GM20000 (cell line): ENCODE results near the gene VPS13D.

Experiments used
- DNase-seq: peaks from one replicate; pipeline ENCODE4 v3.0.0; 2012; ENCODE audit warnings: low spot score
- TF ChIP-seq, protein P1 (sequence below): IDR thresholded peaks from 2 replicates; pipeline ENCODE4 v1.5.1; 2012; ENCODE audit warnings: mild to moderate bottlenecking, control low read depth; ENCODE audit errors: extremely low read depth, missing control alignments

Gene VPS13D

DNA sequence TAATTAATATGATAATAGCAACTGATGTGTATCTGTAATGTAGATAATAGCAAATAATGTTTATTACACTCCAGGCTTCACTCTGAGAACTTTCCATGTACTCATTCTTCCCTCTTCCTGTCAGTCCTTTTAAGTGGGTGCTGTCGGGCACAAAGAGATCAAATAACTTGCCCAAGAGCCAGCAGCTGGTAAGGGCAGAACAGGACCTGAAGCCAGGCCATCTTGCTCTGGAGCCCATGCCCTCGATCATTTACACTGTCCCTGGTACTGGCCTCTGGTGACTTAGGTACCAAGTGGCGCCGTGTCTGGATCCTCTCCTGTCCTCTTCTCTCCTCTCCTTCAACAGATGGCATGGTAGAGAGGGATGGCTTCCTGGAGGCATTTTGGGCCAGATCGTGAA, 97.2 kb downstream of the VPS13D start:
- TF ChIP-seq, protein P1, sequence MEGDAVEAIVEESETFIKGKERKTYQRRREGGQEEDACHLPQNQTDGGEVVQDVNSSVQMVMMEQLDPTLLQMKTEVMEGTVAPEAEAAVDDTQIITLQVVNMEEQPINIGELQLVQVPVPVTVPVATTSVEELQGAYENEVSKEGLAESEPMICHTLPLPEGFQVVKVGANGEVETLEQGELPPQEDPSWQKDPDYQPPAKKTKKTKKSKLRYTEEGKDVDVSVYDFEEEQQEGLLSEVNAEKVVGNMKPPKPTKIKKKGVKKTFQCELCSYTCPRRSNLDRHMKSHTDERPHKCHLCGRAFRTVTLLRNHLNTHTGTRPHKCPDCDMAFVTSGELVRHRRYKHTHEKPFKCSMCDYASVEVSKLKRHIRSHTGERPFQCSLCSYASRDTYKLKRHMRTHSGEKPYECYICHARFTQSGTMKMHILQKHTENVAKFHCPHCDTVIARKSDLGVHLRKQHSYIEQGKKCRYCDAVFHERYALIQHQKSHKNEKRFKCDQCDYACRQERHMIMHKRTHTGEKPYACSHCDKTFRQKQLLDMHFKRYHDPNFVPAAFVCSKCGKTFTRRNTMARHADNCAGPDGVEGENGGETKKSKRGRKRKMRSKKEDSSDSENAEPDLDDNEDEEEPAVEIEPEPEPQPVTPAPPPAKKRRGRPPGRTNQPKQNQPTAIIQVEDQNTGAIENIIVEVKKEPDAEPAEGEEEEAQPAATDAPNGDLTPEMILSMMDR = no peak
- no peak for DNase-seq

DNA sequence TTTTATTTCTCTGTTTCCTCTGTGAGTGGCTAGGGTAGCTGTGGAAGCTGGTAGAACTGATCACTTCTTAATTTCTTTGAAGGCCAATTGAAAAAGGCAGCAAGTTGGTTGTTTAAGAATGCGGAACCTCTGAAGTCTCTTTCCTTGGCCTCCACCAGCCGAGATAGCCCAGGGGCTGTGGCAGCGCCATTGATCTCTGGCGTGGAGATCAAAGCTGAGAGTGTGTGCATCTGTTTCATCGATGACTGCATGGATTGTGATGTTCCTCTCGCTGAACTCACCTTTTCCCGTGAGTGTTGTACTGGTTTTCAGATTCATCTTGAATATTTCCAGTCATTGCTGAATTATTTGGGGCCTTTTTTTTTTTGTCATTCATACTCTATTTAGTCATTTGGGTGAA, 97.7 kb downstream of the VPS13D start:
- TF ChIP-seq, protein P1 = no peak
- no peak for DNase-seq

DNA sequence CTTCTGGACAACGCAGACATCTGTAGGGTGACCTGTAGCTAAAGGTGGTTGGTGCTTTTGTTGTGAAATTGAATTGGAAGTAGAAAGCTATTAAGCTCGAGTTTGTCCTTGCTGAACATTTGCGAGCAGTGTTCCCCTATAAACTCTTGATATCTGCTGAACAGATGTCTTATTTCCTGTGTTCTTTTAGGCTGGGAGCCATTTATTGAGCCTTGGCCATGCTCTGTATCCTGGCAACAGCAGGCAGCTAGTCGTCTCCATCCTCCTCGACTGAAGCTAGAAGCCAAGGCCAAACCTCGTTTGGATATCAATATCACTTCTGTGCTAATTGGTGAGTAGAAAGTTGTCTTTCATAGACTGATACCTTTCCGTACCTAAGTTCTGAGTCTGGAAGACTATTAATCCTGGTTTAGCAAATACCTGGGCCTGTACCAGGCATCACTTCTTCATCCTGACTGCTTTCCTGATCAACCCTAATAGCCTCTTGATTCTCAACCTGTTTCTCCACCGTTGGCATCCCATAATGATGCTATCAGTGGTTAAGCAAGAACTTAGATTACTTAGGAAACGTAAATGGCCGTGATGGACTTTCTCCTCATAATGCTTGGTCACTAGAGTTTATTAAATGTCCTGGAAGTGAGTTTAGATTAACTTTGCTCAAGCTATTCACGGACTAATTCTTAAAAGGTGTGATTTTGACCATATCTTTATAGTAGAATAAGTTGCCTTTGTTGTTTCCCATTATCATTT, 103.4 kb downstream of the VPS13D start:
- TF ChIP-seq, protein P1 = no peak
- DNase-seq = no peak

- no peak for DNase-seq
- TF ChIP-seq, protein P1 = no peak
Observed at GRCh38 chr1:12335815-12336214, 106.0 kb downstream of the VPS13D start.

- TF ChIP-seq, protein P1 = no peak
- no peak for DNase-seq
Observed at GRCh38 chr1:12336413-12336812, 106.6 kb downstream of the VPS13D start.

DNA sequence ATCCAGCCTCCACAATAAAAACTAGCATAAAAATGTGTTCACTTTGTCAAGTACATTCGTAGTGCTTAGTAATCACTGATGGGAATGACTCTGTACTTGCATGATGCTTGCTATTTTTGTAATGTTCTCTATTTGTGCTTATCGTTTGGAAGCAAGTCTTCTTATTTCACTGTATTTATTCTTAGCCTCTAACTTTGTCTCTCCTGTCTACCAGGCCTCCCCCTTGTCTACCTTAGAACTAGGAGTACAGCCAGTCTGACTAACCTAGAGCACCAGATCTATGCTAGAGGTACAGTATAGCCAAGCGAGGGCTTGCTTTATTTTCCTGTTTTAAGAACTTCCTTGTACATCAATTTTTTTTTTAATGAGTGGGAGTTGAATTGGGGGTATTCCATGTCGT, 108.2 kb downstream of the VPS13D start:
- no peak for DNase-seq
- TF ChIP-seq, protein P1 = no peak

DNA sequence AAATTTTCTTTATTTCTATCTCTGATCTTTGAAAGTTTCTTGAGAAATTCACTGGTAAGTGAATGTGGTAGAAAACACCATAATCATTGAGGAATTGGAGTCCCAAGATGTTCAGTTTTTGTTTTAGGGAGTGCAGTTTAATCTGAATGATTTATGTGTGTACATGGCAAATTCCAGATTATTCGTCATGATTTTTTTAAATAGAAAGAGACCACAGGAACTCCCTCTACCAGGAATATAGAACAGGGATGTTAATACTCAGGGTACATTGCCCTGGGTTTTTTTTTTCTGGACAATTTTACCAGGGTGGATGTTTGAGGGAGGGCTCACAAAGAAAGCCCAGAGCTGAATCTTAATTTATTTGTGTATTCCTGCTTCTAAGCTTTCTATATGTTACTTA, 109.0 kb downstream of the VPS13D start:
- TF ChIP-seq, protein P1 = no peak
- DNase-seq = no peak
